Lower lobe of right lung (tissue), 2 donors: ENCODE measurements around the gene FKBP9. TPM values are rescaled to one million over a fixed set of nuclear protein-coding genes. Genes with fewer than 3 reads are reported as not detected.
"Not testable (repeated sequence)": the region's sequence is repeated elsewhere in the genome, so short reads cannot be mapped to it uniquely, and the experiment has no call there.

ENCODE experiments used
- ATAC-seq, 2 donors: fragments of 200-7000 bp; cut with Tn5 transposase; one replicate each; pipeline ENCODE4 v1.9.1; 2020 to 2022; ENCODE audit warnings: mild to moderate bottlenecking in 2 of 2, moderate library complexity in 2 of 2
- DNase-seq: peaks from one replicate; pipeline ENCODE4 v3.0.0-alpha.2; 2020
- H3K27ac ChIP-seq: fragments of 200-600 bp; one replicate; pipeline ENCODE4 v1.8.0; 2022
- H3K27me3 ChIP-seq: fragments of 200-600 bp; one replicate; pipeline ENCODE4 v1.8.0; 2022; ENCODE audit warnings: low read depth
- H3K36me3 ChIP-seq: fragments of 200-600 bp; one replicate; pipeline ENCODE4 v1.8.0; 2022; ENCODE audit warnings: mild to moderate bottlenecking
- H3K4me1 ChIP-seq: fragments of 200-600 bp; one replicate; pipeline ENCODE4 v1.8.0; 2022
- H3K4me3 ChIP-seq: fragments of 200-600 bp; one replicate; pipeline ENCODE4 v1.8.0; 2022; ENCODE audit warnings: mild to moderate bottlenecking
- H3K9me3 ChIP-seq: fragments of 200-600 bp; one replicate; pipeline ENCODE4 v1.8.0; 2022
- intact Hi-C: fragments of 100-400 bp; cut with DNase I; formaldehyde crosslinking; loops from one replicate; pipeline ENCODE4 v1.11.0; 2022
- total RNA-seq: library from RNA; stranded (reverse); fragmentation: NEBNext Ultra II Directional; extraction: Animal tissue kit (Norgen Biotek cat#: 25700); gene quantifications from one replicate; pipeline ENCODE4 v1.2.1, GENCODE V29; 2021
- TF ChIP-seq, protein P1 (sequence below): fragments of 200-600 bp; IDR thresholded peaks from one replicate; pipeline ENCODE4 v1.8.0; 2022; ENCODE audit warnings: antibody characterized with exemption, mild to moderate bottlenecking
- donor health status: DM: no; HTN: yes; CAD: no; lungs with severe emphysema.

FKBP9 gene
- total RNA-seq, 1 donor from 2014 or later: 104 TPM

DNA sequence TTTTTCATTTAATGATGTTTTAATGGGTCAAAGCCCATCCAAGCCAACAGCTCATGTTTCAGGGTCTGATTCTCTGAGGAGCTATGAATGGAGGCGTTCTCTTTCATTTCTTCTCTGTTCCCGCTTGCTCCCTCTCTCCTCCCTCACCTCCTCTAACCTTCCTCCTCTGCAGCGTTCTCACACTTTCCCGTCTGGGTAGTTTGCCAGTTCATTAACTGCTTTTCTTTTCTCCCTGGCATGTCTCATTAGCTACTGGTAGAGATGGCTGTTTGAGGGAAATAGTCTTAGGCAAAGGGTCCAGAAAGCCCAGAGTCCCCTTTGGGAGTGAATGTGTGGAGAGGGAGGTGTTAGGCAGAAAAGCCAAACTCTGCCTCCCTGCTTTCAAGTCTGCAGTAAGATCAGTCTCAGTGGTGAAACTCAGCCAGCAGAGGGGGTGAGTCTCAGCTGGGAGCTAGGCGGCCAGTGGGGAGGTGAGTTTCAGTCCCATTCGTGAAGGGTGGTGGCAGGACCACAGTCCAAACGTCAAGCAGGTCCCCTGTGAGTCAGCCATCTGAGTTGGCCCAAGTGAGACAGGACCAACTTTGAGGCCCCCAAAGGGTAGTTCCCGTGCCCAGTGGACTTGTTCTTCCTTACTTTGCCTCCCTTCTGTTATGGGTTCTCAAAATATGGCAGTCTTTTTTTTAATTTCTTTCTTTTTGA lies 7.4 kb downstream of the FKBP9 start:
- TF ChIP-seq, protein P1, sequence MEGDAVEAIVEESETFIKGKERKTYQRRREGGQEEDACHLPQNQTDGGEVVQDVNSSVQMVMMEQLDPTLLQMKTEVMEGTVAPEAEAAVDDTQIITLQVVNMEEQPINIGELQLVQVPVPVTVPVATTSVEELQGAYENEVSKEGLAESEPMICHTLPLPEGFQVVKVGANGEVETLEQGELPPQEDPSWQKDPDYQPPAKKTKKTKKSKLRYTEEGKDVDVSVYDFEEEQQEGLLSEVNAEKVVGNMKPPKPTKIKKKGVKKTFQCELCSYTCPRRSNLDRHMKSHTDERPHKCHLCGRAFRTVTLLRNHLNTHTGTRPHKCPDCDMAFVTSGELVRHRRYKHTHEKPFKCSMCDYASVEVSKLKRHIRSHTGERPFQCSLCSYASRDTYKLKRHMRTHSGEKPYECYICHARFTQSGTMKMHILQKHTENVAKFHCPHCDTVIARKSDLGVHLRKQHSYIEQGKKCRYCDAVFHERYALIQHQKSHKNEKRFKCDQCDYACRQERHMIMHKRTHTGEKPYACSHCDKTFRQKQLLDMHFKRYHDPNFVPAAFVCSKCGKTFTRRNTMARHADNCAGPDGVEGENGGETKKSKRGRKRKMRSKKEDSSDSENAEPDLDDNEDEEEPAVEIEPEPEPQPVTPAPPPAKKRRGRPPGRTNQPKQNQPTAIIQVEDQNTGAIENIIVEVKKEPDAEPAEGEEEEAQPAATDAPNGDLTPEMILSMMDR: peak; percentile 28
- DNase-seq, intact Hi-C loops, H3K27me3 ChIP-seq, H3K36me3 ChIP-seq, H3K4me3 ChIP-seq, H3K9me3 ChIP-seq, H3K27ac ChIP-seq: not testable (repeated sequence)
- peak; percentile 84 to 89 for ATAC-seq
- peaks cover 12% of the 10 kb centered on the region for H3K4me1 ChIP-seq

DNA sequence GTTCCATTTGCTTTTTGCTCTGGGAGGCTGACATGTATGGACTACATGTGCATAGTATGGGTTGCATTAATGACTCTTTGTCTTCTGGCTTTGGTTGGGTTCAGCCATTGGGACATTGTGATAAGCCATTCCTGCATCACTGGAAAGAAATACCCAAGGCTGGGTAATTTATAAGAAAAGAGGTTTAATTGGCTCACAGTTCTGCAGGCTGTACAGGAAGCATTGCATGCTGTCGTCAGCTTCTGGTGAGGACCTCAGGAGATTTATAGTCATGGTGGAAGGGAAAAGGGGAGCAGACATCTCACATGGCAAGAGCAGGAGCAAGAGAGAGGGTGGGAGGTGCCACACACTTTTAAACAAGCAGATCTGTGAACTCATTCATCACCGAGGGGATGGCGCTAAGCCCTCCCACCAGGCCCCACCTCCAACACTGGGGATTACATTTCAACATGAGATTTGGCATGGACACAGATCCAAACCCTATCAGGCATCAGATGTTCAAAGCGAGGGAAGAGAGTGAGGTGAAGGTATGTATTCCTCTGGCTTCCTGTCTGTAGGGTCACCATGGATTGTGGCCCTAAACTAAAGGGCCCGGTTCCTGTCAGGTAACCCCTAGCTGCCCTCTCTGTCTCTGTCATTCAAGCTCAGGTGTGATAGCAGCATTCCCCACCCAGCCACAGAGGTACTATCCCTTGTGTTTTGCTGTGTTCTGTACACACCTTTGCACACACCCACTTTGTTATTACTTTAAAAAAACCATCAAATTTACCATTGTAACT lies 9.4 kb downstream of the FKBP9 start:
- peaks cover 12% of the 10 kb centered on the region for H3K4me1 ChIP-seq
- H3K27me3 ChIP-seq, intact Hi-C loops, H3K36me3 ChIP-seq, DNase-seq, H3K9me3 ChIP-seq, H3K27ac ChIP-seq, H3K4me3 ChIP-seq: not testable (repeated sequence)
- ATAC-seq: peak in 1 of 2 donors; percentile 7

DNA sequence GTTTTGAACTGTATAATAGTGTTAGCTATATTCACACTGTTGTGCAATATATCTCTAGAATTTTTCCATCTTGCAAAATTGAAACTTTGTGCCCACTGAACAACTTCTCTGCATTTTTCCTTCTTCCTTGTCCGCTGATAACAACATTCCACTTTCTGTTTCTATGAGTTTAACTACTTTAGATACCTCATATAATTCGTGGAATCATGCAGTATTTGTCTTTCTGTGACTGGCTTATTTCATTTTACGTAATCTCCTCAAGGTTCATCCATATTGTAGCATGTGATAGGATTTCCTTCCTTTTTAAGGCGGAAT lies 10.0 kb downstream of the FKBP9 start:
- H3K27me3 ChIP-seq, H3K4me3 ChIP-seq, H3K36me3 ChIP-seq, H3K27ac ChIP-seq, DNase-seq, H3K9me3 ChIP-seq, intact Hi-C loops: not testable (repeated sequence)
- peaks cover 12% of the 10 kb centered on the region for H3K4me1 ChIP-seq
- ATAC-seq: peak in 1 of 2 donors; percentile 7

DNA sequence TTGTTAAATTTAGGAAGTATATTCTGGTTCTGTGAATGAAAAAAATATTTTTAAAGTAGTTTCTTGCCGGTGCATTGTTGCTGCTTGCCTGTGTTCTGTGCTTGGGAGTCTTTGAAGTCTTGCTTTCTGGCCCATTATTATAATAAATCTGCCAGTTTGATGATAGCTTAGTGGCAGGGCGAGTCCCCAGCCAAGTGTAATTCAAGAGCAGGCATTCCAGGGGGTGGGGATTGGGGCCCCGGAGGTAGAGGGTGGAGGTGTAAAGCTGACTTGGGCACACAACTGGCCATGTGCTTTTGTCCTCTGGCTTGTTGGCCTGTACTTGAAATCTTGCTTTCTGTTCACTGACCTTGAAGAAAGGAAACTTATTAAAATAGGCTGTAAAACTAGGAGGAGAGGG lies 14.7 kb downstream of the FKBP9 start:
- H3K4me1 ChIP-seq, H3K4me3 ChIP-seq, H3K27me3 ChIP-seq, intact Hi-C loops, H3K9me3 ChIP-seq, H3K36me3 ChIP-seq, H3K27ac ChIP-seq, DNase-seq: not testable (repeated sequence)
- peak; percentile 46 to 68 for ATAC-seq

DNA sequence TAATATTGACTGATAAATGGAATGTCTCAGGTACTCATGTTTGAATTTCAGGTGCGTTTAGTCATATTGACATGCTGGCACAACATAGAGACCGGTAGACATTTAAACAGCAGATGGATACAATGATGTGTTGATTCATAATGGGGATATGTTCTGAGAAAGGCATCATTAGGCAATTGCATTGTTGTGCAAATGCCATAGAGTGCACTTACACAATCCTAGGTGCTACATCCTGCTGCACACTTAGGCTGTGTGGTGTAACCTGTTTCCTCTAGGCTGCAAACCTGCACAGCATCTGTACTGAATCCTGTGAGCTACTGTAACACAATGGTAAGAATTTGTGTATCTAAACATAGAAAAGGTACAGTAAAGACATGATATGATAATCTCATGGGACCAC lies 19.9 kb downstream of the FKBP9 start:
- H3K9me3 ChIP-seq, H3K27ac ChIP-seq, H3K4me1 ChIP-seq, H3K4me3 ChIP-seq, H3K27me3 ChIP-seq, intact Hi-C loops, DNase-seq: not testable (repeated sequence)
- peak in 1 of 2 donors; percentile 54 for ATAC-seq
- H3K36me3 ChIP-seq: peaks cover 14% of the 10 kb centered on the region

DNA sequence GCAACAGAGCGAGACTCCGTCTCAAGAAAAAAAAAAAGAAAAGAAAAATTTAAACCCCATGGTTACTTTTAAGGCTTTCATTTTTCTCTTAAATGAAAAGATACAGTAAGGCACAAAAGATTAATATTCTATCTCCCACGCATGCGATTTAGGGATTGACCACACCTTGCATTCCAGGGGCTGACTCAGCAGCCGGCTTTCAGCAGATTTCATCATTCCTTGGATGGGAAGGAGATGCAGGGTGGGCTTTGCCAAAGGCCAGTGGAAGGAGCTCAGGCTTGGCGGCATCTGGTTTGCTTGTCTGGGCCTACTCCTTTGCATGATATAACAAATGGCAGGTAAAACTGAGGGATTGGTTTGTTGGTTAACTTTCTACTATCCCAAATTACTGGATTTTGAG lies 22.0 kb downstream of the FKBP9 start:
- H3K4me1 ChIP-seq, H3K27me3 ChIP-seq, H3K4me3 ChIP-seq, ATAC-seq, H3K9me3 ChIP-seq, DNase-seq, H3K27ac ChIP-seq, intact Hi-C loops: not testable (repeated sequence)
- peaks cover 17% of the 10 kb centered on the region for H3K36me3 ChIP-seq

DNA sequence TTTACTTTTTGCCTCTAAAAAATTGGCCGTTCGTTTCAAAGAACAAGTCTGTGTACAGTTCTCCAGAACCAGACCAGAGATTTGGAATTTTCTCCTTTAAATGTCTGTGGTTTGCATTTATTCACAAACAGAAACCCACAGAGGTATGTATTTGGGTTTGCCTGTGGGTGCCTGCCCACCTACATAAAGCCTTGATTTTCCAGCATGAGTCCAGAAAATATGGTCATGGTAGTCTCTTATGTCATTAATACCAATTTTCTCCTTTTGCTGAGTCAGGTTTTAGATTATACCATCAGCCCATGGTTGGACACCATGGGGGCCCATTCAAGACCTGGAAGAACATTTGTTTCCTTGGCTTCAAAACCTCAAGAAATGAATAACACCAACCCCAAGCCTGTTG lies 22.7 kb downstream of the FKBP9 start:
- H3K9me3 ChIP-seq, H3K27ac ChIP-seq, H3K4me3 ChIP-seq, H3K27me3 ChIP-seq, DNase-seq, intact Hi-C loops, ATAC-seq, H3K4me1 ChIP-seq: not testable (repeated sequence)
- H3K36me3 ChIP-seq: peaks cover 23% of the 10 kb centered on the region

DNA sequence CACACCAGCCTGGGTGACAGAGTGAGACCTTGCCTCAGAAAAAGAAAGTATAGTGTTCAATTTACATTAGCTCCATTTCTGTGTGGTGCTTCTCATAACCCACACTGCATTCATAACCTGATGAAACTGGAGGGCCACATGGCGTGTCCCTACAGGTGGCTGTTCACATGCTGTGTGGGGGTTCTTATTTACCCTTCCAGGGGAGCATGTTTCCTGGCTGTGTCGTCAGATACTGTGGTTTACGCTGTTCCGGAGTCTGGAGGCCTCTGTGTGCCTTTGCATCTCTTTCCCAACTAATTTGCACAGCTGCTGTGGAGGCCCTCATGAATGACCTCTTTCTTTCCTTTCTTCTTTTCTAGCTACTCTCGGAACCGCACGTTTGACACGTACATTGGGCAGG lies 30.9 kb downstream of the FKBP9 start:
- peaks cover 34% of the 10 kb centered on the region for H3K36me3 ChIP-seq
- H3K4me3 ChIP-seq, H3K27ac ChIP-seq, H3K27me3 ChIP-seq, H3K9me3 ChIP-seq, H3K4me1 ChIP-seq, ATAC-seq, DNase-seq, intact Hi-C loops: not testable (repeated sequence)

DNA sequence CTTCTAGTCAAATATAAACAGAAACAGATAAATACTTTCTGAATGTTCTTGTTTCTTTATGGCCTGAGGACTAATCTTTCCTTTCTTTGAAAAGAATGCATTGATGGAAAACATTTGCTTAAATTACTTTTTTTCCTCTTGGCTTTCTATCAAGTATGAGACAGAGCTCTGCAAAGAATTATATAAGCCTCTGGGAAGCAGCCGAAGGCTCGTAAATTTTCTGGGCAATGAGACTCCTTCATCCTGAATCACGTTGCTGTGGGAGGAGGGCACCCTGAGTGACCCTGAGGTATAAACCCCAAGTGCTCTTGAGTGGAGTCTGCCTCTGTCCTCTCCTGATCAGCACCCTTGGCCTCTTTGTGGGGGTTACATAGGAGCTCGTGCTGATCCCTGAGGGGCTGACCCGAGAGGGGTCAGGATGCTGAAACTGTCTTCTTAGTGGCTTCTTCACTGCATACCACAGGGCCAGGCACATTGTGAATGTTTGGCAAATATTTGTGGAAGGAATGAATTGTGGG lies 33.9 kb downstream of the FKBP9 start:
- H3K9me3 ChIP-seq, DNase-seq, H3K27me3 ChIP-seq, H3K27ac ChIP-seq, ATAC-seq, H3K4me1 ChIP-seq, intact Hi-C loops, H3K4me3 ChIP-seq: not testable (repeated sequence)
- H3K36me3 ChIP-seq: peaks cover 15% of the 10 kb centered on the region

DNA sequence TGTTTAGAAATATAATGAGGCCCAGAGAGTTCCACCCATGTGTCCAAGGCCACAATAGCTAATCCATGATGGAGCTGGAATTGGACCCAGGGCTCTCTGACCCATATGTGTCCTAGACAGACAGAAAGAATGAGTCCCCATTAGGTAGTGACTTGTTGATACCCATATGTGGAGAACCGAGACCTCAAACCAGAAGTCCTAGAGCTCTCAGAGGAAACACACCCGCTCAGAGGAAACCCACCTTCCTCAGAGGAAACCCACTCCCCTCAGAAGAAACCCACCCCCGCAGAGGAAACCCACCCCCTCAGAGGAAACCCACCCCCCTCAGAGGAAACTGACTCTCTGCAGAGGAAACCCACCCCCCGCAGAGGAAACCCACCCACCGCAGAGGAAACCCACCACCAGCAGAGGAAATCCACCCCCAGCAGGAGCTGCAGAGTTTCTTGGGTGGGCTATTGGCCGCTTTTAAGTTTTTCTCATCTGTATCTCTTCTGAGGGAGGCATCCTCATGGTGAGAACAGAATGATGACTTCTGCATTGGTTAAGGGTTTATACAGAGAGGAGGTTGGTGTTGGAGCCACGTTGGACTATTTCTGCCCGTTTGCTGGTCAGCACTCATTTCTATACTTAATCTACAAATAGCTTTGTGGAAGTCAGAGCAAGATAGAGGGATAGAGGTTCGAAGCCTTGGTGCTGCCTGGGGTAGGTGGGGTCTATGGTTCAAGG lies 34.9 kb downstream of the FKBP9 start:
- ATAC-seq, H3K27me3 ChIP-seq, DNase-seq, H3K9me3 ChIP-seq, H3K27ac ChIP-seq, H3K4me1 ChIP-seq, intact Hi-C loops, H3K4me3 ChIP-seq: not testable (repeated sequence)
- H3K36me3 ChIP-seq: peaks cover 15% of the 10 kb centered on the region

DNA sequence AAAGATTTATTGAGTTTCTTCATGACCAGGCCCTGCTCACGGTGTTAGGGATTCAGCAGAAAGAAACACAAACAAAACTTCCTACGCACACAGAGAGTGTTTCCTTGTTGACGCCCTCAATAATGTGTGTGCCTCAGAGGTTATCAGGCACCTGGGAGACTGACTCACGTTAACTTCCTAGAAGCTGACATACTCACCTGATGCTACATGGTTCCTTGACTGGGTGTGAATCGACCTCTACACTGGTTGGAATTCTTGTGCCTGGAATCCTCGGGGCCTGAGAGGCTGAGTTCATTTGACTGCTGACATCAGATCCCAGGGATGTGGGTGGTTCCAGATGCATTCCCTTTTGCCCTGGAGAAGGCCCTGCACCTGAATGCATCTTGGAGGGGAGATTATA lies 35.5 kb downstream of the FKBP9 start:
- H3K4me1 ChIP-seq, H3K27me3 ChIP-seq, H3K27ac ChIP-seq, intact Hi-C loops, H3K9me3 ChIP-seq, H3K4me3 ChIP-seq, DNase-seq: not testable (repeated sequence)
- ATAC-seq: peak; percentile 40 to 80
- peaks cover 15% of the 10 kb centered on the region for H3K36me3 ChIP-seq

DNA sequence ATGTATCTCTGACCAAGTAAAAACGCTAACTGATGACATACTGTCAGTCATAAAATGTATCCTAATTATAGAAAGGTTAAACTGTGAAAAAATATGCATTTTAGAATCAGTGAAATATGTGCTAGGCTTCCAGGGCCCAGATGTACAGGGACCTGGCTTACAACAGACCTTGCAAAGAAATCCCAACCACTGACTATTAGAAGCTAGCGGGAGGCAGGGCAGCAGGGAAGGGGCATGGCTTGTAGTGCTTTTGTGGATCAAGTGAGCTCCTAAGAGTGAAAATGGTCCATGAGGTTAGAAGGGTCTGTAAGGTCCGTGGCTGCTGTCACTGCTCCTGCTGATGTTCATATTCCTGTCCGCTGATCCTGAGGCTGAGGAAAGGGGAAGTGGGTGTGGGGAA lies 40.7 kb downstream of the FKBP9 start:
- H3K27me3 ChIP-seq, DNase-seq, ATAC-seq, H3K9me3 ChIP-seq, H3K36me3 ChIP-seq, intact Hi-C loops: not testable (repeated sequence)
- Histone ChIP-seq H3K4me1 (peaks cover 15% of the 10 kb centered on the region), H3K27ac (peak overlapping the region; percentile 65), H3K4me3 (peak overlapping the region; percentile 17)
